SK-N-SH (cell line): ENCODE data around the gene CDC25B.

ENCODE experiments used
- CTCF ChIP-seq: fragments of 200-600 bp; sonication (generic); IDR thresholded peaks from 2 replicates; pipeline ENCODE4 v1.6.1; 2017; ENCODE audit warnings: antibody characterized with exemption, mild to moderate bottlenecking, moderate library complexity
- EZH2phosphoT487 ChIP-seq: fragments of 200-600 bp; sonication (generic); IDR thresholded peaks from 2 replicates; pipeline ENCODE4 v1.6.1; 2017; ENCODE audit warnings: low read depth, mixed run types, mild to moderate bottlenecking, antibody characterized with exemption, moderate library complexity, borderline replicate concordance
- GABPA ChIP-seq: IDR thresholded peaks from 2 replicates; pipeline ENCODE4 v1.4.0; 2012; ENCODE audit warnings: low read depth, mild to moderate bottlenecking
- ZBTB33 ChIP-seq: IDR thresholded peaks from 2 replicates; pipeline ENCODE4 v1.4.0; 2012; ENCODE audit warnings: low read depth, borderline replicate concordance

DNA sequence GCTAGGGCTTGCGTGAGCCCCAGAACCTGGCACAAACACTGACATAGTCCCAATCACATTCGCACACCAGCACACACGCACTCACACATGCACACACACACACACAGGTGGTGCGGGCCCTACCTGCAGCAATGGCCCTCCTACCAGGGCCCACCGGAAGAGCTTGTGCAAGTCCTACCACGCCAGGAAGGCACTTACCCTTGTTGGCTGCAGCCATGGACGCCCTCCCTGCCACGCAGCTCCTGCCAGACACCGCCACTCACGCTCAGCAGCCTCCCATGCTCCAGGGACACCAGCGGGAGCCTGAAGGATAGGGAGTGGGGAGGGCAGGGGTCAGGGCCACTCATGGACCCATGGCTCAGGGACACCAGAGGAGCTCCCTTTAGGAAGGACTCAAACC is 36.2 kb upstream of the CDC25B start:
- TF ChIP-seq CTCF, result no peak
- no peak for TF ChIP-seq GABPA
- TF ChIP-seq EZH2phosphoT487, result no peak
- no peak for TF ChIP-seq ZBTB33
